Sigmoid colon (tissue), 7 donors: ENCODE measurements around the gene MPP3. TPM values are rescaled to one million over a fixed set of nuclear protein-coding genes. Genes with fewer than 3 reads are reported as not detected.

Source experiments
- DNase-seq: peaks from one replicate; pipeline ENCODE4 v3.0.0-alpha.2; 2019
- H3K27ac ChIP-seq, 4 donors: fragments of 200-600 bp; sonication (generic); one replicate each; pipeline ENCODE4 v1.5.1; 2016 to 2019; ENCODE audit warnings: mild to moderate bottlenecking in 1 of 4
- H3K27me3 ChIP-seq, 3 donors: fragments of 200-600 bp; sonication (generic); one replicate each; pipeline ENCODE4 v1.5.1; 2019; ENCODE audit warnings: mild to moderate bottlenecking in 1 of 3
- H3K36me3 ChIP-seq, 4 donors: fragments of 200-600 bp; sonication (generic); one replicate each; pipeline ENCODE4 v1.5.1; 2016 to 2019
- H3K4me1 ChIP-seq, 4 donors: fragments of 200-600 bp; sonication (generic); one replicate each; pipeline ENCODE4 v1.5.1; 2017 to 2019
- H3K4me3 ChIP-seq, 4 donors: fragments of 200-600 bp; sonication (generic); one replicate each; pipeline ENCODE4 v1.5.1; 2017 to 2019; ENCODE audit warnings: mild to moderate bottlenecking in 2 of 4, moderate library complexity in 1 of 4
- H3K9me3 ChIP-seq, 4 donors: fragments of 200-600 bp in 3 of 4; sonication (generic) in 3 of 4; one replicate each; pipeline versions ENCODE4 v1.5.1 to v1.6.1; 2013 to 2019
- CTCF ChIP-seq, 4 experiments: fragments of 450-650 bp in 3 of 4; fragments of 200-600 bp in 1 of 4; IDR thresholded peaks; one replicate each; pipeline ENCODE4 v1.5.1; 2016 to 2019; ENCODE audit warnings: antibody characterized with exemption in 4 of 4, mild to moderate bottlenecking in 3 of 4, moderate library complexity in 2 of 4
- EP300 ChIP-seq, 4 donors: sonication (generic); formaldehyde crosslinking; IDR thresholded peaks; one replicate each; pipeline ENCODE4 v1.6.1; 2017; ENCODE audit warnings: antibody characterized with exemption in 4 of 4
- POLR2A ChIP-seq, 2 donors: fragments of 450-650 bp; IDR thresholded peaks; one replicate each; pipeline ENCODE4 v1.6.1; 2016; ENCODE audit warnings: antibody characterized with exemption in 2 of 2, mild to moderate bottlenecking in 2 of 2, moderate library complexity in 2 of 2
- POLR2AphosphoS5 ChIP-seq, 4 donors: sonication (generic); formaldehyde crosslinking; IDR thresholded peaks; one replicate each; pipeline ENCODE4 v1.6.1; 2017; ENCODE audit warnings: antibody characterized with exemption in 4 of 4
- WGBS, 2 donors: extraction: QIAGEN DNeasy Blood & Tissue Kit; methylation state at CpG; one replicate each; pipeline ENCODE4 v1.1.7; 2013; 5-methylcytosine and 5-hydroxymethylcytosine counted together
- intact Hi-C: fragments of 100-400 bp; cut with DNase I; formaldehyde crosslinking; loops from one replicate; pipeline ENCODE4 v1.15.1; 2023
- polyA plus RNA-seq, 3 donors: library from polyadenylated mRNA; stranded (reverse); fragments of 200-250 nt; gene quantifications; one replicate each; pipeline ENCODE4 v1.2.3, GENCODE V29; 2013
- total RNA-seq, 4 donors: library from RNA; depleted of rRNA; stranded (reverse); fragments of >200 nt; gene quantifications; one replicate each; pipeline ENCODE4 v1.1.0, GENCODE V29; 2016
- donor health status: healthy with polysubstance abuse.
- donor health status: Bipolar disorder and iron deficiency.
- donor health status: healthy.

MPP3 gene
- total and polyA plus RNA-seq, 7 donors: 0.23 to 10.5 (median 5.0) TPM

- no peak for DNase-seq
- intact Hi-C loops: loop anchor here (10.0 kb wide), 1 partner anchor 388 kb away; no protein-coding TSS in a partner anchor
- WGBS, 2 donors: 51 to 52% methylated on average over 10 of the region's 10 CpGs
- no peaks in the 10 kb centered on the region for H3K27me3 ChIP-seq
- H3K27ac ChIP-seq: peak overlapping the region in 3 of 4 donors; percentile 6 to 20 (median 17)
- peaks cover 39 to 74% (median 49%) of the 10 kb centered on the region in 4 donors for H3K36me3 ChIP-seq
- H3K4me1 ChIP-seq: peaks cover 0 to 57% (median 36%) of the 10 kb centered on the region in 4 donors
- H3K4me3 ChIP-seq: no peak overlapping the region
- H3K9me3 ChIP-seq: no peaks in the 10 kb centered on the region
- TF ChIP-seq EP300 (IDR thresholded peaks at IDR 0.05) (no peak), POLR2AphosphoS5 (IDR thresholded peaks at IDR 0.05) (no peak), POLR2A (IDR thresholded peaks at IDR 0.05) (no peak), CTCF (IDR thresholded peaks at IDR 0.05) (no peak)
Measured at GRCh38 chr17:43772877-43773648, 59.9 kb downstream of the MPP3 start.

DNA sequence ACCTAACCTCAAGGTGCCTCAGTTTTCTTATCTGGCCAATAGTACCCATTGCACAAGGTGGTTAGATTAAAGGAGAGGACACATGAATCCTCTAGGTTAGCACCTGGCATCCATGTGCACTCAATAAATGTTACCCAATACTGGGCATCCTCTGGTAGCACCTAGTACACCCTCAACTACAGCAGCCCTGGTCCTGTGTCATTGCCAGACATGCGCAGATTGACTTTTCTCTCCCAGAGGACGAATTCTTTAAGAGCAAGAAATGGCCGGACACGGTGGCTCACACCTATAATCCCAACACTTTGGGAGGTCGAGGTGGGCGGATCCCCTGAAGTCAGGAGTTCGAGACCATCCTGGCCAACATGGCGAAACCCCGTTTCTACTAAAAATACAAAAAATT lies 61.5 kb downstream of the MPP3 start:
- 95 to 96% methylated on average over 9 of the region's 9 CpGs for WGBS, 2 donors
- Histone ChIP-seq H3K4me1 (peaks cover 0 to 41% (median 22%) of the 10 kb centered on the region in 4 donors), H3K36me3 (peaks cover 43 to 85% (median 49%) of the 10 kb centered on the region in 4 donors), H3K27me3 (no peaks in the 10 kb centered on the region), H3K4me3 (no peak overlapping the region), H3K9me3 (no peaks in the 10 kb centered on the region), H3K27ac (no peak overlapping the region)
- intact Hi-C loops: loop anchor here (10.0 kb wide), 1 partner anchor 387 kb away; no protein-coding TSS in a partner anchor
- TF ChIP-seq CTCF (IDR thresholded peaks at IDR 0.05) (no peak), POLR2AphosphoS5 (IDR thresholded peaks at IDR 0.05) (no peak), EP300 (IDR thresholded peaks at IDR 0.05) (no peak), POLR2A (IDR thresholded peaks at IDR 0.05) (no peak)
- DNase-seq: no peak

DNA sequence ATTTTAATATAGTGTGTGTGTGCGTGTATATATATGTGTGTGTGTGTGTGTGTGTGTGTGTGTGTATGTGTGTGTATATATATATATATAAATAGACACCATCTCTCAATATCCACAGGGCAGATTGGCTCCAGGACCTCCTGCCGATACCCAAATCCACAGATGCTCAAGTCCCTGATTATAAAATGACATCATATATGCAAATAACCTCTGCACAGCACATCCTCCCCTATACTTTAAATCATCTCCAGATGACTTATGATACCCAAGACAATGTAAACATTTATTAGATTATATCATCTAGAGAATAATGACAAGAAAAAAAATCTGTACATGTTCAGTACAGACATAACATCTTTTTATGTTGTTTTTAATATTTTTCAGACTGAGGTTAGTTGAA lies 62.0 kb downstream of the MPP3 start:
- Histone ChIP-seq H3K36me3 (peaks cover 43 to 85% (median 49%) of the 10 kb centered on the region in 4 donors), H3K4me3 (no peak overlapping the region), H3K9me3 (no peaks in the 10 kb centered on the region), H3K27ac (no peak overlapping the region), H3K27me3 (no peaks in the 10 kb centered on the region), H3K4me1 (peaks cover 0 to 36% (median 17%) of the 10 kb centered on the region in 4 donors)
- DNase-seq: no peak
- no peak for TF ChIP-seq POLR2A (IDR thresholded peaks at IDR 0.05)
- no peak for TF ChIP-seq POLR2AphosphoS5 (IDR thresholded peaks at IDR 0.05)
- no peak for TF ChIP-seq CTCF (IDR thresholded peaks at IDR 0.05)
- TF ChIP-seq EP300 (IDR thresholded peaks at IDR 0.05): no peak
- intact Hi-C loops: loop anchor here (10.0 kb wide), 1 partner anchor 386 kb away; no protein-coding TSS in a partner anchor
- WGBS, 2 donors: 91 to 96% methylated on average over 2 of the region's 2 CpGs

DNA sequence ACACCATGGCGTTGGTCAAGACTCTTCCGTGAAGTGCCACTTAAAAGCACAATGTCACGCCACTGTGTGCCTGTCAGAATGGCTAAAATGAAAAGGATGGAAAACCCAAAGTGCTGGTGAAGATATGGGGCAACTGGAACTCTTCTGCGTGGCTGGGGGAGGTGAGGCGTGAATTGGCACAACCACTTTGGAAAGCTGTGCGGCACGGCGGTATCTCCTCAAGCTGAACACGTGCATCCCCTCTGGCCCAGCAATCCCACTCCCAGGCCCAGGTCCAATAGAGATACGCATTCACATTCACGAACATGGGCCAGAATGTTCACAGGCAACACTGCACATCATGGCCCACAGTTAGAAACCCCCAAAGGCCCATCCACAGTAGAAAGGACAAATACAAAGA lies 63.1 kb downstream of the MPP3 start:
- TF ChIP-seq EP300 (IDR thresholded peaks at IDR 0.05): no peak
- TF ChIP-seq POLR2AphosphoS5 (IDR thresholded peaks at IDR 0.05): no peak
- no peak for TF ChIP-seq CTCF (IDR thresholded peaks at IDR 0.05)
- TF ChIP-seq POLR2A (IDR thresholded peaks at IDR 0.05): no peak
- intact Hi-C loops: loop anchor here (10.0 kb wide), 1 partner anchor 385 kb away; no protein-coding TSS in a partner anchor

More for the DNA sequence above, 63.1 kb downstream of the MPP3 start:
- no peak overlapping the region for H3K27ac ChIP-seq
- no peaks in the 10 kb centered on the region for H3K9me3 ChIP-seq
- peaks cover 41 to 83% (median 49%) of the 10 kb centered on the region in 4 donors for H3K36me3 ChIP-seq
- 95 to 96% methylated on average over 11 of the region's 11 CpGs for WGBS, 2 donors
- no peaks in the 10 kb centered on the region for H3K27me3 ChIP-seq
- H3K4me3 ChIP-seq: no peak overlapping the region
- DNase-seq: no peak
- H3K4me1 ChIP-seq: peaks cover 0 to 27% (median 10%) of the 10 kb centered on the region in 4 donors
